ENCODE measurements around the gene SELENOI. TPM values are rescaled to one million over a fixed set of nuclear protein-coding genes. Genes with fewer than 3 reads are reported as not detected.

SELENOI gene
- total and polyA plus RNA-seq, 2 donors (not counting 3 experiments of a cell fraction or from before 2014, with no cell fraction given): 10.8 to 25.3 TPM

- Histone ChIP-seq H3K79me2 (ENCODE audit: control insufficient read depth, insufficient read depth, low read length) (no peaks in the 10 kb centered on the region), H3K4me3 (replicated peaks in 1 of 3; ENCODE audit: insufficient read depth in 1 of 3, low read depth in 1 of 3, low read length in 3 of 3) (no peak overlapping the region), H3K27ac (ENCODE audit: insufficient read depth, low read depth, low read length) (no peak overlapping the region), H3K9me3 (replicated peaks; ENCODE audit: control insufficient read depth, insufficient read depth, low read length) (no peaks in the 10 kb centered on the region), H3K27me3 (ENCODE audit: control insufficient read depth in 2 of 2, insufficient read depth in 2 of 2, low read length in 2 of 2) (peaks cover 5 to 13% of the 10 kb centered on the region in 2 experiments), H3K4me1 (ENCODE audit: control insufficient read depth, extremely low read depth, insufficient read depth, low read length) (no peaks in the 10 kb centered on the region), H3K4me2 (ENCODE audit: insufficient read depth, low read length) (no peak overlapping the region), H2AFZ (ENCODE audit: low read depth, low read length) (no peak overlapping the region), H3K9me1 (replicated peaks; ENCODE audit: control insufficient read depth, extremely low read depth, insufficient read depth, low read length) (no peaks in the 10 kb centered on the region), H4K20me1 (replicated peaks; ENCODE audit: control insufficient read depth, extremely low read depth, insufficient read depth, low read length) (no peaks in the 10 kb centered on the region), H3K36me3 (ENCODE audit: control insufficient read depth in 2 of 2, extremely low read depth in 1 of 2, insufficient read depth in 2 of 2, low read length in 2 of 2) (no peaks in the 10 kb centered on the region), H3K9ac (replicated peaks; ENCODE audit: extremely low read depth, insufficient read depth, low read length) (no peak overlapping the region)
- intact Hi-C loops (cut with micrococcal nuclease): no loop called here
- BruUV-seq (replicated peaks): no TSS peak
- no peak for DNase-seq (ENCODE audit: low read depth, low spot score)
- ChIA-PET POLR2A (no interaction called here), CTCF (no interaction called here)
- dilution Hi-C loops (cut with MboI; ENCODE audit: extremely low pct_ligation_motif_present, low sequenced_read_pairs): no loop called here
- TF ChIP-seq GATA2 (IDR thresholded peaks at IDR 0.05; ENCODE audit: insufficient read depth, insufficient read length, low read depth, low read length): no peak
- no peak for TF ChIP-seq FOS (IDR thresholded peaks at IDR 0.05; ENCODE audit: borderline replicate concordance, insufficient read depth, low read length)
- TF ChIP-seq JUN (IDR thresholded peaks at IDR 0.05; ENCODE audit: borderline replicate concordance, insufficient read depth, insufficient read length, low read depth): no peak
- TF ChIP-seq CTCF (IDR thresholded peaks at IDR 0.05; ENCODE audit: extremely low read depth in 1 of 2, insufficient read depth in 1 of 2, low read depth in 1 of 2, low read length in 2 of 2): no peak
- TF ChIP-seq MAX (IDR thresholded peaks at IDR 0.05; ENCODE audit: insufficient read depth, insufficient read length): no peak
- FAIRE-seq: no peak
Measured at GRCh38 chr2:26333293-26333692, 12.7 kb upstream of the SELENOI start.

- Histone ChIP-seq H3K36me3 (ENCODE audit: control insufficient read depth in 2 of 2, extremely low read depth in 1 of 2, insufficient read depth in 2 of 2, low read length in 2 of 2) (no peaks in the 10 kb centered on the region), H3K4me2 (ENCODE audit: insufficient read depth, low read length) (no peak overlapping the region), H3K27me3 (ENCODE audit: control insufficient read depth in 2 of 2, insufficient read depth in 2 of 2, low read length in 2 of 2) (peaks cover 5 to 13% of the 10 kb centered on the region in 2 experiments), H3K4me1 (ENCODE audit: control insufficient read depth, extremely low read depth, insufficient read depth, low read length) (no peaks in the 10 kb centered on the region), H4K20me1 (replicated peaks; ENCODE audit: control insufficient read depth, extremely low read depth, insufficient read depth, low read length) (no peaks in the 10 kb centered on the region), H3K79me2 (ENCODE audit: control insufficient read depth, insufficient read depth, low read length) (no peaks in the 10 kb centered on the region), H3K4me3 (replicated peaks in 1 of 3; ENCODE audit: insufficient read depth in 1 of 3, low read depth in 1 of 3, low read length in 3 of 3) (no peak overlapping the region), H3K27ac (ENCODE audit: insufficient read depth, low read depth, low read length) (no peak overlapping the region), H3K9ac (replicated peaks; ENCODE audit: extremely low read depth, insufficient read depth, low read length) (no peak overlapping the region), H3K9me1 (replicated peaks; ENCODE audit: control insufficient read depth, extremely low read depth, insufficient read depth, low read length) (no peaks in the 10 kb centered on the region), H2AFZ (ENCODE audit: low read depth, low read length) (no peak overlapping the region), H3K9me3 (replicated peaks; ENCODE audit: control insufficient read depth, insufficient read depth, low read length) (no peaks in the 10 kb centered on the region)
- TF ChIP-seq GATA2 (IDR thresholded peaks at IDR 0.05; ENCODE audit: insufficient read depth, insufficient read length, low read depth, low read length) (no peak), EZH2 (IDR thresholded peaks at IDR 0.05; ENCODE audit: borderline replicate concordance, low read depth, low read length, severe bottlenecking) (no peak), JUN (IDR thresholded peaks at IDR 0.05; ENCODE audit: borderline replicate concordance, insufficient read depth, insufficient read length, low read depth) (no peak), FOS (IDR thresholded peaks at IDR 0.05; ENCODE audit: borderline replicate concordance, insufficient read depth, low read length) (no peak), MYC (IDR thresholded peaks at IDR 0.05; ENCODE audit: low read depth, low read length) (no peak), POLR2A (IDR thresholded peaks at IDR 0.05; ENCODE audit: low read depth, low read length) (no peak), MAX (IDR thresholded peaks at IDR 0.05; ENCODE audit: insufficient read depth, insufficient read length) (no peak), POLR2AphosphoS5 (IDR thresholded peaks at IDR 0.05; ENCODE audit: insufficient read depth, low read depth, low read length) (no peak), CTCF (IDR thresholded peaks at IDR 0.05; ENCODE audit: extremely low read depth in 1 of 2, insufficient read depth in 1 of 2, low read depth in 1 of 2, low read length in 2 of 2) (no peak)
- dilution Hi-C loops (cut with MboI; ENCODE audit: extremely low pct_ligation_motif_present, low sequenced_read_pairs) (no loop called here), intact Hi-C loops (cut with micrococcal nuclease) (no loop called here)
- BruUV-seq (replicated peaks): no TSS peak
- CTCF ChIA-PET: no interaction called here
- no peak for FAIRE-seq
- DNase-seq (ENCODE audit: low read depth, low spot score): no peak
- POLR2A ChIA-PET: interaction anchor here (1.7 kb wide), 1 partner anchor 10 kb away, joined by 3 read pairs; the partner anchor contains the start of gene SELENOI
Measured at GRCh38 chr2:26335231-26335630, 10.7 kb upstream of the SELENOI start.
